Stimulated activated CD8-positive, alpha-beta memory T cell treated with anti-CD3 and anti-CD28 coated beads, Interleukin-7, amount 100 ng/mL, for 48 hours (primary cell): ENCODE measurements around the gene CFAP161.
"Not testable (repeated sequence)": the region's sequence is repeated elsewhere in the genome, so short reads cannot be mapped to it uniquely, and the experiment has no call there.

Experiments used
- DNase-seq, 2 donors: peaks; one replicate each; pipeline ENCODE4 v3.0.0-alpha.2; 2020; ENCODE audit warnings: low read depth in 1 of 2; ENCODE audit errors: extremely low read depth in 1 of 2

Gene CFAP161

GRCh38 chr15:81106560-81106959, 27.5 kb upstream of the CFAP161 start:
- no peak for DNase-seq

DNA sequence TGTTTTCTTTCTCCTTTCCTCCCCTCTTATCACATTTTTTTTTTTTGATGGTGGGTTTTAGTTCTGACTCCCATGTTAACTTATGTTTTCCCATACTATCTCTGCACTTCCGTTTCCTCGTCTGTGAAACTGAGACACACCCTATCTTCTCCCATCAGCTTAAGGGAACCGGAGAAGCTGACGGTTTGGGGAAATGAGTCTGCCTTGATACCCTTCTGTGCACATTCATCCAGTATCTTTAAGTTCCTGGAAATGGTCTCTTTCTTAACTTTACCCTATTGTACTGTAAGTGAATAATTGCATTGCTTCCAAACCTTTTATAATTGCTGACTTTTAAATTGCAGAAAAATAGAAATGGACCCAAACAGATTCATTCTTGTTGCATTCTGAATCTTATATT, 26.2 kb upstream of the CFAP161 start:
- no peak for DNase-seq

DNA sequence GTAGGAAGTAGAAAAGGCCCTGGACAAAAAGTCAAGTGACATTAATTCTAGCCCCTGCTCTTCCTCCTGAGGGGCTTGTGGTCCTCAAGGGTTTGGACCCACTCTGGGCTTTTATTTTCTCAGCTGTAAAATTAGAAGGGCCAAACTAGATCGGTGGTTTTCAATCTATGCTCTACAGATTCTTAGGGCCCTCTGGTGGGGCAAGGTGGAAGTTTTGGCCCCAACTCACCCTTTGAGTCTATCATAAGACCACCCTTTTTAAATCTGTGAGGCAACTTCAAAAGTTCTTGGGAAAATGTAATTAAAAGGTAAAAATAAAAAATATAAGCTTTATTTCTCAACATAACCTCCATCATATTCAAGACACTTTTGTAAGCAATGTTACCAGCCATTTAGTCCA, 25.6 kb upstream of the CFAP161 start:
- no peak for DNase-seq

- DNase-seq: no peak
Observed at GRCh38 chr15:81111018-81111417, 23.1 kb upstream of the CFAP161 start.

- no peak for DNase-seq
Observed at GRCh38 chr15:81111510-81112470, 22.3 kb upstream of the CFAP161 start.

DNA sequence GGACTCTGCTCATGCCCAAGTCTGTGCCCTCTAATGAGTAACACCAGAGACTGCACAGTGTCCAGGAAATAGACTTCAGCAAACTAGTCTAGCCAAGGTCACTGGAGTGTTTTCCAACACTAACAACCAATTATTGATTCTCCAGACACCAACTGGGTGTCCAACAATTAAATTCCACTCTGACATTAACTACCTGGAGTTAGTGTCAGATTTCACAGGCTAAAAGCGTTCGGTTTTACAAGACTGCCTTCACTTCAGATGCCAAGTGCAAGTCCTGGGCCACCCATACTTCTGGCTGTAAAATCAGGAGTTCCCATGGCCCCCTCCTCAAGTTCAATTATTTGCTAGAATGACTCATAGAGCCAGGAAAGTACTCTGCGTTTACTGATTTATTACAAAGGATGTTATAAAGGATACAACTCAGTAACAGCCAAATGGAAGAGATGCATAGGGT, 20.8 kb upstream of the CFAP161 start:
- DNase-seq: no peak

GRCh38 chr15:81113861-81114291, 20.2 kb upstream of the CFAP161 start:
- no peak for DNase-seq

GRCh38 chr15:81115054-81115939, 18.8 kb upstream of the CFAP161 start:
- no peak for DNase-seq

GRCh38 chr15:81117136-81117535, 16.9 kb upstream of the CFAP161 start:
- DNase-seq: no peak

- DNase-seq: no peak
Observed at GRCh38 chr15:81117581-81117980, 16.5 kb upstream of the CFAP161 start.

- DNase-seq: no peak
Observed at GRCh38 chr15:81118361-81118760, 15.7 kb upstream of the CFAP161 start.

GRCh38 chr15:81120069-81120468, 14.0 kb upstream of the CFAP161 start:
- no peak for DNase-seq

GRCh38 chr15:81126892-81127291, 7.2 kb upstream of the CFAP161 start:
- no peak for DNase-seq

DNA sequence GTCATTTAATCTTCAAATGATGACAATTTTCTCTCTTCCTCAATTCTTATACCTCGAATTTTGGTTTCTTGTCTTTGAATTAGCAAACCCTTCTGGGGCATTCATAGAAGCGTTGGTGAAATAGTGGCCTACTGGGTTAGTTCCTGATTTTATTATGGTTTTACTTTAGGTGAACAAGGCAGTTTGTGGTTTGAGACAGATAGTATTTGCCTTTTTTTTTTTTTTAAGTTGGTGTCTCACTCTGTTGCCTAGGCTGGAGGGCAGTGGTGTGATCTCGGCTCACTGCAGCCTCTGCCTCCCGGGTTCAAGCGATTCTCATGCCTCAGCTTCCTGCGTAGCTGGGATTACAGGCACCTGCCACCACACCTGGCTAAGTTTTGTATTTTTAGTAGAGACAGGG, 7.4 kb downstream of the CFAP161 start:
- DNase-seq: not testable (repeated sequence)

GRCh38 chr15:81146006-81146405, 11.9 kb downstream of the CFAP161 start:
- no peak for DNase-seq

DNA sequence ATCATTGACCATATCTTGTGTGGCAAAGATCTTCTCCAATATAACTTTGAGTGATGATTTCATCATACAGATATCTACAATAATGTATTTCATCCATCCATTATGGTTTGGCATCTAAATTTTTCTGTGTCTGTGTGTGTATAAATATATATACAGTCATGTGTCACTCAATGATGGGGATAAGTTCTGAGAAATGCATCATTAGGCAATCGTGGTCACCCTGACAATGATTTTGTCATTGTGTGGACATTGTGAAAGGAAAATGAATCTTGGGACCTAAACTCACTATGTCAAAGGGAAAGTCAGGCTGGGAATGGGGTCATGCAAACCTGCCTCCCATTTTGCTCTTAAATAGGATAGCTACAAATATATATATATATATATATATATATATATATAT, 12.4 kb downstream of the CFAP161 start:
- no peak for DNase-seq

GRCh38 chr15:81151389-81151788, 17.3 kb downstream of the CFAP161 start:
- no peak for DNase-seq

DNA sequence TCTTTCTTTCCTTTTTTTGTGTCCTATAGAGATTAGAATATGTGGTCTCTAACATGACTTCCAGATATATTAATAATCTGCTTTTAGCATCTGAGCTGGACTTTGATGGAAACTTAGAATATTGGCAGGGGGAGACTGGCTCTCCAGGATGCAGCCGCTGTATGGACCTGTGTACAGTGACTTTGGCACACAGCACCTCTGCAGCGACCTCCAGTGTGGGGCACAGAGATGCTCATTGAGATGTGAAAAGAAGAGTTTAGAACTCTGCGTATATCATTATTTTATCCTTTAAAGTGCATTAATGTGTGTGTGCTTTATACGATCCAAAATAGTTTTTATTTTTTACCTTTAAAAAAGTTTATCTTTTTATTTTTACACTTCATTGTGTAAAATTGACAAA, 18.3 kb downstream of the CFAP161 start:
- no peak for DNase-seq

DNA sequence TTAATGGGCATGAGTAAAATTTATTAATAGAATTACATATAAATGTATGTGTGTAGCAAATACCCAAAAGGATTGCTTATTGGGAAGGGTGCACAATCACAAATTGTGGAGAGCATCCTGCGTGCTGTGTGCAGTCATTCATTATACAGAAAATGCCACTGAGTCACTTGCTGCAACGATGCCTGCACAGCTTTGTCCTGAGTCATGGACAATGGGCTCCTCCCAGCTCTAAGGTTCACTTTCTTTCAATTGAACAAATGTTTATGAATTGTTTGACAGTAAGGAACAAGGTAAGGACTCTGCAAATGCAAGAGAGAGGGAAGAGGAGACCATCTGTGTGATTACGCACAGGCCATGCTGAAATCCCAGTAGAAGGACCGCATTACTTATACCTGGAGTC, 18.7 kb downstream of the CFAP161 start:
- no peak for DNase-seq

DNA sequence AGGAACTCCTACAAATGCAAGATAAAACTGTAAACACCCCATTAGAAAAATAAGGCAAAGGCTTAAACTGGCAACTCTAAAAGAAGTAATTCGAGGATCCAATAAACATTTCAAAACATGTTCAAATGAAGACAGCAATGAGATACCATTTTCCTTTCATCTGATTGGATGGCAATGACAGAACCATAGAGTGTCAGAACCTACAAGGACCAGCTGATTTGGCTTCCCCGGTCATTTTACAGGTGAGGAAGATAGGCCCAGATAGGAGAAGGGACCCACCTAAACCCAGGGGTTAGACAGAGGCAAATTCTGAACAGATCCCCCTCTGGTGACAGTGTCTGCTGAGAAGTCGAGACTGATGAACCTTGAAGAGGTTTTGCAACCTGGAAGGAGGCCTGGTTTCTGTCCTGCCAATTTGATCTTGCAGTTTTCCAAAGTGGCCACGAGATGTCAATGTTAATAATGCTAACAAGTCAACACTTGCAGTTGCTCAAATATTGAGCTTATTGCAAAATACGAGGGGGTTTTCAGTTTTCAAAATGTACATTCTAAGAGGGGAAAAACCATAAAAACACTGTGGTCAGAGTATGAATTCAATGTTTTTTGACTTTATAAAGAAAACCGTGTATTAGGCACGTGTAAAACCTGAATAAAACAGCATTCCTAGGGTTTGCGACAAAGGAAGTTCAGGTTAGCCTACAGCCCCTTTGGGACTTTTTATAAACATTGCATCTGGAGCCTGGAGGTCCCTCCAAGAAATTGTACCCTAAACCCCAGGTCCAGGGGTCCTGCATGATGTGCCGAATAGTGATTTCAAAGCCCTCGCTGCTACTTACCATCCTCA, 21.5 kb downstream of the CFAP161 start:
- no peak for DNase-seq

GRCh38 chr15:81156324-81156723, 22.3 kb downstream of the CFAP161 start:
- no peak for DNase-seq
